Lung microvascular endothelial cell (primary cell): ENCODE results near the gene IL7R. TPM values are rescaled to one million over a fixed set of nuclear protein-coding genes. Genes with fewer than 3 reads are reported as not detected.
"Not testable (repeated sequence)": the region's sequence is repeated elsewhere in the genome, so short reads cannot be mapped to it uniquely, and the experiment has no call there.

Experiments
- DNase-seq, 2 donors: peaks; one replicate each; pipeline versions ENCODE4 v3.0.0 to v3.0.0-alpha.2; 2010; ENCODE audit warnings: low read depth in 2 of 2
- total RNA-seq: library from RNA; depleted of rRNA; stranded (reverse); fragments of >200 nt; gene quantifications from 2 replicates; pipeline ENCODE4 v1.2.1, GENCODE V29; 2014

The IL7R gene
- total RNA-seq, 1 donor from 2014 or later: under 0.01 TPM

- DNase-seq: no peak
Measured at GRCh38 chr5:35870605-35871004, 13.9 kb downstream of the IL7R start.

- DNase-seq: peak in 1 of 2 donors; percentile 41
Measured at GRCh38 chr5:35876454-35876853, 19.8 kb downstream of the IL7R start.

GRCh38 chr5:35876922-35877321 is 20.2 kb downstream of the IL7R start:
- peak in 1 of 2 donors; percentile 61 for DNase-seq

- no peak for DNase-seq
Measured at GRCh38 chr5:35877655-35878054, 21.0 kb downstream of the IL7R start.

- no peak for DNase-seq
Measured at GRCh38 chr5:35878079-35878478, 21.4 kb downstream of the IL7R start.

- no peak for DNase-seq
Measured at GRCh38 chr5:35879096-35879495, 22.4 kb downstream of the IL7R start.

- DNase-seq: no peak
Measured at GRCh38 chr5:35879649-35880048, 23.0 kb downstream of the IL7R start.

- DNase-seq: no peak
Measured at GRCh38 chr5:35880156-35880555, 23.5 kb downstream of the IL7R start.

- peak in 1 of 2 donors; percentile 52 for DNase-seq
Measured at GRCh38 chr5:35881758-35882157, 25.1 kb downstream of the IL7R start.

GRCh38 chr5:35884191-35884769 is 27.6 kb downstream of the IL7R start:
- peak; percentile 4 to 85 for DNase-seq

- no peak for DNase-seq
Measured at GRCh38 chr5:35884773-35885172, 28.1 kb downstream of the IL7R start.

- no peak for DNase-seq
Measured at GRCh38 chr5:35886381-35886780, 29.7 kb downstream of the IL7R start.

GRCh38 chr5:35887321-35888100 is 30.8 kb downstream of the IL7R start:
- DNase-seq: no peak

GRCh38 chr5:35890021-35891020 is 33.6 kb downstream of the IL7R start:
- DNase-seq: no peak

- not testable (repeated sequence) for DNase-seq
Measured at GRCh38 chr5:35892799-35893198, 36.1 kb downstream of the IL7R start.

GRCh38 chr5:35894131-35894530 is 37.4 kb downstream of the IL7R start:
- no peak for DNase-seq

- no peak for DNase-seq
Measured at GRCh38 chr5:35898952-35899660, 42.4 kb downstream of the IL7R start.

GRCh38 chr5:35899800-35900199 is 43.1 kb downstream of the IL7R start:
- no peak for DNase-seq

- no peak for DNase-seq
Measured at GRCh38 chr5:35900972-35901695, 44.4 kb downstream of the IL7R start.

- no peak for DNase-seq
Measured at GRCh38 chr5:35902046-35902672, 45.5 kb downstream of the IL7R start.
